ENCODE measurements around the gene CYGB. TPM values are rescaled to one million over a fixed set of nuclear protein-coding genes. Genes with fewer than 3 reads are reported as not detected.

The CYGB gene
- total RNA-seq, 1 donor from 2014 or later, result 10.0 TPM

GRCh38 chr17:76540381-76541300 lies 3.1 kb upstream of the CYGB start:
- Mint-ChIP-seq H3K9me3 (no peaks in the 10 kb centered on the region), H3K27me3 (peaks cover 52% of the 10 kb centered on the region), H3K4me1 (ENCODE audit: unreplicated experiment) (peaks cover 51% of the 10 kb centered on the region), H3K4me3 (peak overlapping the region; percentile 80), H3K36me3 (no peaks in the 10 kb centered on the region), H3K27ac (peak overlapping the region; percentile 58)
- DNase-seq (ENCODE audit: extremely low spot score, unreplicated experiment), result peak; percentile 92
- peak; percentile 44 for TF ChIP-seq CTCF (conservative IDR thresholded peaks at IDR 0.05)

- Mint-ChIP-seq H3K9me3 (no peaks in the 10 kb centered on the region), H3K27me3 (peaks cover 59% of the 10 kb centered on the region), H3K27ac (peak within 1 kb of the TSS; percentile 58), H3K36me3 (no peaks in the 10 kb centered on the region), H3K4me1 (ENCODE audit: unreplicated experiment) (peaks cover 45% of the 10 kb centered on the region), H3K4me3 (peak within 1 kb of the TSS; percentile 83)
- no peak for DNase-seq (ENCODE audit: extremely low spot score, unreplicated experiment)
- peak; percentile 40 for TF ChIP-seq CTCF (conservative IDR thresholded peaks at IDR 0.05)
Measured at GRCh38 chr17:76539631-76540271, 2.2 kb upstream of the CYGB start, which contains the start of gene PRCD. Gene PRCD, plus strand, starts transcription at chr17:76540044. Its CDS starts 98 bp downstream, at chr17:76540142.

DNA sequence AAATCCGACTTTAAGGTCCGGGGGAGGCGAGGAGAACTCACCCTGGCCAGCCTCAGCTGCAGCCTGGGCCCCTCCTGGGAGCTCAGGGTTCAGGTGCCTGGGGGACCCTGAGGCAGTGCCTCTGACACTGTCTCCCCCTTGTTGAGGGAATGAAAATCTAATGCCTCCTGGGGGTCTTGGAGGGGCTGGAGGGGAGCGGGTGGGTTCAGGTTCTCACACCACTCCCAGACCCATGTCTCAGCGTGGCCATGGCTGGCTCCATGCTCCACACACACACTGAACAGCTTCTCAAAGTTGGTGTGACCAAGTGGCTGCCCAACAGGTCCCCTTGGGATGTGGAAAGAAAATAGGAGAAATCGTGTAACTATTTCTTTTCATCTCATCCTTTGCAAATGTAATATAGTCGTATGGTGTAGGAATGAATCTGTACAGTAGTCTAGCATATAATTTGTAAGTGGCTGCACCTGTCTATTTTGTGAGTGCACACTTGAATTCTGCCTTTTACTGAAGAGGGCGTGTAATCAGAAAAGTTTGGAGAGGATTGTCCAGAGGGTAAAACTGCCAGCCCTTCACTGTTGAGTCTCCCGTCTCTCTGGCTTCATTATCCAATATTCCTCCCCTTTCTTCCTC lies 1.5 kb upstream of the CYGB start:
- Mint-ChIP-seq H3K27ac (peak overlapping the region; percentile 40), H3K36me3 (no peaks in the 10 kb centered on the region), H3K4me1 (ENCODE audit: unreplicated experiment) (peaks cover 40% of the 10 kb centered on the region), H3K27me3 (peaks cover 58% of the 10 kb centered on the region), H3K4me3 (peak overlapping the region; percentile 83), H3K9me3 (no peaks in the 10 kb centered on the region)
- no peak for TF ChIP-seq CTCF (conservative IDR thresholded peaks at IDR 0.05)
- no peak for DNase-seq (ENCODE audit: extremely low spot score, unreplicated experiment)

GRCh38 chr17:76538281-76538931 lies 897 bp upstream of the CYGB start:
- peak overlapping the region; percentile 83 for H3K4me3 Mint-ChIP-seq
- H3K27me3 Mint-ChIP-seq, result peaks cover 53% of the 10 kb centered on the region
- DNase-seq (ENCODE audit: extremely low spot score, unreplicated experiment), result no peak
- no peaks in the 10 kb centered on the region for H3K9me3 Mint-ChIP-seq
- H3K27ac Mint-ChIP-seq, result no peak overlapping the region
- H3K4me1 Mint-ChIP-seq (ENCODE audit: unreplicated experiment), result peaks cover 34% of the 10 kb centered on the region
- H3K36me3 Mint-ChIP-seq, result no peaks in the 10 kb centered on the region
- TF ChIP-seq CTCF (conservative IDR thresholded peaks at IDR 0.05), result no peak

GRCh38 chr17:76537288-76537577 lies 276 bp downstream of the CYGB start:
- DNase-seq (ENCODE audit: extremely low spot score, unreplicated experiment), result no peak
- no peaks in the 10 kb centered on the region for H3K9me3 Mint-ChIP-seq
- H3K4me3 Mint-ChIP-seq, result peak overlapping the region; percentile 68
- H3K27me3 Mint-ChIP-seq, result peaks cover 48% of the 10 kb centered on the region
- no peaks in the 10 kb centered on the region for H3K36me3 Mint-ChIP-seq
- H3K27ac Mint-ChIP-seq, result no peak overlapping the region
- TF ChIP-seq CTCF (conservative IDR thresholded peaks at IDR 0.05), result no peak
- peaks cover 35% of the 10 kb centered on the region for H3K4me1 Mint-ChIP-seq (ENCODE audit: unreplicated experiment)

Measured in type B pancreatic cell (in vitro differentiated cells).